GM19193 (cell line): ENCODE measurements around the gene CZIB.
A peak's percentile ranks its signal among the peaks of the same experiment; 100 is the strongest.

Experiments used
- POLR2A ChIP-seq: IDR thresholded peaks from 4 replicates; pipeline ENCODE4 v1.6.1; 2011; ENCODE audit not compliant: insufficient read depth, insufficient read length; ENCODE audit errors: extremely low read depth

The CZIB gene

DNA sequence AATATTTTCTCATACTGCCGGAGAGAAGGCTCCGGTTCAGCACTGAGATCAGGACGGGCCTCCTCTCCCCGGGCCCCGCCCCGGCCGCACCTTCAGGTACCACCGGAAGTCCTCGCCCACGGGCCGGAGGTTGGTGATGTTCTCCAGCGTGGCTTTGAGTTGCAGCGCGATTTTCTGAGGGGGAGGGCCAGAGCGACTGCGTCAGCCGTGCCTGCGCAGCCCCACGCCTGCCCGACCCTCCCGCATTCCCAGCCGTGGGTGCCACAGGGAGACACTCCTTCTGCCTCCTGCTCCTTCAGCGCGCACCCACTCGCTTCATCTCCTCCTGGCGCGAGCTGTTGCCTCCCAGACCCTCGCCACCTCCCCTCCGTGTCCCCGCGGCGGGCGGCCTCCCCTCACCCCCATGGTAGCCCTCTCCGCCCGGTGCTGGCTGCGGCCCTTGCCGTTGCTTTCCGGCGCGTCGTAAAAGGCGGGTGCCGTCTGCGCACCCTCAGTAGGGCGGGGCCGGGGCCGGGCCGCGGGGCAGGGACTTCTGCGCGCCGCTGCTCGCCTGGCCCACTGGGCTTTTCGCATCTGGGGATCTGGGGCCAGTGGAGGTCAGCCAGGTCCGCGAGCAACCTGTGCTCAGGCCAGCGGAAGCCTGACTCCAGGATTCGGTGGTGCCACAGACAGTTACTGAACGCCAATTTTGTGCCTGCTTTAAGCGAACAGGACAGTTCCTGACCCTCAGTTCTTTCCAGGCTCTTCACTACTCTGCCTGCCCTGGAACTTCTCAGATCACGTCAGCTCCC, at the start of gene CZIB:
CZIB (minus strand) TSS at position 464 of the 791 bp plus-strand sequence; CDS start at position 405, 59 bp downstream.
- TF ChIP-seq POLR2A = peak; percentile 98

DNA sequence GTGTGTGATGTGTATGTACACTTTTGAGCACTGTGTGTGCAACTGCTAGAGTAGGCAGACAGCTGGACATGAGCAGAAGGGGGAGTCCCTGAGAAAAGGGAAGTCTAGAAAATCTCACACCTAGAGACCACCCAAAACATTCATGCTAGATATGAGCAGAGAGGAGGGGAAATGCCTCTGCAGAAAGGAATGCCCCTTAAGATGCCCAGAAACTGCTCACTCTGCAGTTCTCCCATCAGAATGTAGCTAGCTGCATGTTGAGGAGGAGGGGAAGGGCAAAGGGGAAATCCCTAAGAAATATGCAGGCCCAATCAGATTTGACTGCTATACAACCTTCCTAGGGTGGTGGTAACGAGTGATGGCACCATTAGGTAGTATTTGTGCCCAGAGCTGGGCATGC, 49.7 kb upstream of the CZIB start:
- no peak for TF ChIP-seq POLR2A

DNA sequence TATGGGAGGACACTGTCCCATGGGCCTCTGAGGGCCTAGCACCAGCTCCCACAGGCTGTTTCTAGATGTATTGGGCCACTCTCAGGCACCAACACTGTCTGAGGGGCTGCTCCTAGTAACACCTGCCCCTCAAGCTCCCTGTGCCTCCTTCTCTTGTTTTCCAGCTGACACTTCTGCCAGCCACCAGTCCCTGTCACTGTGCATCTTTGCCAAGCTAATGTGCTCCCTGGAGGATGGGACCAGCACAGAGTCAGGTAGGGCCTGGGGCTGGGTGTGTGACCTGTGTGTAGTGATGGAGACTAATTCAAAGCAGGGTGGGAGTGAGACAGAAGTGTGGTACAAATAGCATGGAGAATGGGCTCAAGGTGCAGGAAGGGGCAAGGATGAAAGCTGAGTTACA, 47.3 kb upstream of the CZIB start:
- no peak for TF ChIP-seq POLR2A

GRCh38 chr1:53266038-53266437, 45.6 kb upstream of the CZIB start:
- TF ChIP-seq POLR2A = no peak

DNA sequence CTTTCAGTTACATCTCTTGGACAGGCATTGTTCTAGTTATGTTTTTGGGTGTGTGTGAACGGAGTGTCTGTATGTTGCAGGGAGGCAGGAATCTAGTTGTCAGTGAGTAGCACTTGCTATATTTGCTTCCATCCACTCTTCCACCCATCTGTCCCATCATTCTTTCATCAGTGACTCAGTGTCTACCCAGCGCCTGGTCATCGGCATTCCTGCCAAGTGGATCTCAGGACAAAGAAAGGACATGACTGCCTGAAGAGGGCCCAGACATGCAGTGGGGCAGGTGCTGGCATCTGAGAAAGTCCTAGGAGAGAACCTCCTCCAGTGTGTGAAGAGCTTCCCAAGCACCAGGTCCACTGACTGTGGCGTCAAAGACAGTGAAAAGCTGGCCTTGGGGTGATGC, 45.1 kb upstream of the CZIB start:
- no peak for TF ChIP-seq POLR2A

DNA sequence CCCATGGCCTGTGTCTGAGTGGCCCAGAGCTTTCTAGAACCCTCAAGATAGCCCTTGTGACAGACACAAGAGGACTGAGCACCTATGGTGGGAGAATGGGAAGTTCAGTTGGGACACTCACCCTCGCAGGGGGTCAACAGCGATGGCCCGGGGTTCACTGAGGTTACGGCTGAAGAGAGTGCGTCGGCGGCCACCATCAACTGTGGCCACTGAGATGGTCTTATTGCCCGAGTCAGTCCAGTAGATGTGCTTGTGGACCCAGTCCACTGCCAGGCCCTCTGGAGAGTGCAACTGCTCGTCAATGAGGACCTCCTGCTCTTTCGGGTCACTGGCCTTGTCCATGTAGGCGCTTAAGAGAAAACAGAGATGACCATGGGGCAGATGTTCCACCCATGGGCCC, 43.6 kb upstream of the CZIB start:
- TF ChIP-seq POLR2A = no peak

DNA sequence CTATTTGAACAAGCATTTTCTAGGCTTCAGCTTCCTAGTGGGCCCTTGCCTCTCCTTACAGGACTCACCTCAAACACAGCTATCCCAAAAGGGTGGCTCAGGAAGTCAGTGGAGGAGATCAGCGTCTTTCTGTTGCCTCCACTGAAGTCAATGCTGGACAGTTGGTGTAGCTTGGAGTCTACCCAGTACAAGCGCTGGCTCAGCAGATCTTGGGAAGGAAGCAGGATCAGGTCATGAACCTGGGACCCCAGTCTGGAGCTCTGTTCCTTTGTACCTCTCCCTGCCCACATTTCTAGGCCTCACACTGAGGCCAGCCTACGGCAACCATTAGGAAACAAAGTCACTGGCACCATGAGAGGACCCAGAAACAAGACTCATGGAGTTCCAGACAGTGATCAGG, 41.6 kb upstream of the CZIB start:
- no peak for TF ChIP-seq POLR2A

- no peak for TF ChIP-seq POLR2A
Measured at GRCh38 chr1:53260631-53261247, 40.3 kb upstream of the CZIB start.

GRCh38 chr1:53259932-53260331, 39.5 kb upstream of the CZIB start:
- no peak for TF ChIP-seq POLR2A

GRCh38 chr1:53258216-53258615, 37.8 kb upstream of the CZIB start:
- no peak for TF ChIP-seq POLR2A

DNA sequence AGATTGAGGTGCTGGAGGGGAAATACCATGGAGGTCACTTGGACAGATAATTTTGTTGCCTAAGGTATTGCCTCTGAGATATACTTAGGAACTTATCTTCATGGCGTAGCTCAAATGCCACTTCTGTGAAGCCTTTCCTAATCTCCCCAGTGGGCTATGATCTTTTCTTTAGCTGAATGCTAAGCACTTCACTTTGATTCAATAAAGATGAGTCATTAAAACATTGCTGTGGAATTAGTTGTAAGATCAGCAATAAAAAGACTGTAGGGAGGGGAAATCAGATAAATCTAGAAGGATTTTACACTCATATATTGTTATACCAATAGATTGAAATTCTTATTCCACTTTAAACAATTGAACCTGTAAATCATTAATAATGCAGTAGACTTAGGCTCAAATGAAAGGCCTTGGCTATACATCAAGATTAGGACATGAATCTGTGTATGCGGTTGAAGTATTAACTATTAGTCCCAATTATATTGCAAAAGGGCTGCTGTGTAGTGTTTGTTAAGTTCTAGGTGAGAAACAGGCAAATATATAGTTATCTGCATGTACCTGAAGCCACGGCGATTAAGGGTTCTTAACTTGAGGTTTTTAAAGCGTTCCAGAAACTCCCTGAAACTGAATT, 37.1 kb upstream of the CZIB start:
- no peak for TF ChIP-seq POLR2A

DNA sequence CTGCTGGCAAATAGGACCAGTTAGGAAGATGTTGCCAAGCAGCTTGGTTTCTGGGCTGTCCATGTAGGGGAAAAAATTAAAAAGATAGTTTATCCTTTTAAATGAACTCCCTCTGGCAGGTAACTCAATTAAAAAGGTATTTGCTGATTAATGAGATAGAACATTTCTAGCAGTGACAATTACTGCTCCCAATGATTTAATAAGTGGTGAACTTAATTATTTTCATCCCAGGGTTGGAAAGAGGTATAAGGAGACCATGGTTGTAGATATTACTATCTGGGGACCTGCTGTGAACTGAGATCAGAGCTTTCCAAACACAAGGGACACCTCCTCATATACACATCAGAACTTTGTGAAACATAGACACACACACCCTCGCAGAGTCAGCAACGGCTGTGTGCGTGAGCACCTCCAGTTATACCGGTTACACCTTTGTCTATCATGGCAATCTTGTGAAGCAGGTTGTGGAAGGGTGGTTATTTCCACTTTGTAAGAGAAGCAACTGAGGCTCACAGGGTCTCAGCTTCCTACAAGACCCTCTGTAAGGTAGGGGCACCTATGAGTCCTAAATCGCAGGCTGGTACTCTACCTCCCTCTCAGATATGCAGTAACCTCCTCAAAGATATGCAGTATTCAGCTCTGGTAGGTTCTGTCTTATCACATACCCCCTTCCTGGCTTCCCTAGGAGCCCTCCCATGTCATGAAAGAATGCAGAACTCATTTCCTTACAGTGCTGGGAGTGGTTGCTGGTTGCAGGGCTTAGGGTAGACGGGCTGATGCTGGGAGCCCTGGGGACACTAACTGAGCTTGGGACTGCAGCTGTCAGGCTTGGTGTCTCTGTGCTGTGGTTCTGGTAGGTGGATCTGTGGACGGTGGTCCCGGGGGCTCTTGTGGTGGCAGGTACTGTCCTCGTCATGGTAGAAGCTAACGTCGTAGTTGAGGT, 36.3 kb upstream of the CZIB start:
- no peak for TF ChIP-seq POLR2A

- no peak for TF ChIP-seq POLR2A
Measured at GRCh38 chr1:53255031-53255430, 34.6 kb upstream of the CZIB start.

DNA sequence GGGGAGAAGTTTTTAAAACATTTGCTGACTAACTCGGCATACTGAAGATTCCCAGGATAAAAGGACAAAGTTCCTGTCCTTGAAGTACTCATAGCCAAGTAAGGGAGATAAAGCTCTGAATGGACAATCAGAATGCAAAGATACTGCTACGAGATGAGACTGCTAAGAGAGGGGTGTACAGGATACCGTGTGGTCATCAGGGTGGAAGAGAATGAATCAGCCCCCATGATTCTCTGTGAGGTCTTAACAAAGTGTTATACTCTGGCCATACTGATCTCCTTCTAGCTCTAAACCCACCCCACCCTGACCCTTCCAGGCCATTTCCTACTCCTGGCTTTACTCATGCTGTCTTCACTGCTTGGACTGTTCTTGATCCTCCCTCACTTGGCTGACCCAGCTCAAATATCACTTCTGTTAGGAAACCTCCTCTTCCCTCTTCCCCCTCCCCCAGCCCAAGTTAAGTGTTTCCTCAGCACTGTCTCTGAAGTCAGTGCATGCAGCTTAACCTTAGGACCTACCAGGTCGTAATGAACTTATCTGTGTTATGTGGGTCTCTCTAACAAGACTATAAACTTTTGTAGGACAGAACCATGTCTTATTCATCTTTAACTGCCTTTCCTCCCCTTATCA, 33.7 kb upstream of the CZIB start:
- no peak for TF ChIP-seq POLR2A

DNA sequence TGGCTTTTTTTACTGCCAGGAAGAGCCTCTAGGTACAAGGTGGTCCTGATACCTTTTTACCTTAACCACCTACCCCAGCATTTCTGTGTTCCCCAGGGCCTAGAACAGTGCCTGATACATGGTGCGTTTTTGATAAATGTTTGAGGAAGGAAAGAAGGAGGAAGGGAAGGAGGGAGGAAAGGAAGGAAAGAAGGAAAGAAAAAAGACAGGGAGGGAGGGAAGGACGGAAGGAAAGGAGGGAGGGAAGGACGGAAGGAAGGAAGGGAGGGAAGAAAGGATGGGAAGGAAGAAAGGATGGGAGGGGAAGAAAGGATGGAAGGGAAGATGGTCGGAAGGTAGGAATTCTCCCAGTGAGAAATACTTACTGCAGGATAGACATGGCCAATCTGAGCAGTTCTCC, 29.9 kb upstream of the CZIB start:
- TF ChIP-seq POLR2A = no peak

GRCh38 chr1:53249706-53250105, 29.3 kb upstream of the CZIB start:
- TF ChIP-seq POLR2A = no peak
